Measurements from ENCODE around the gene RELL2. TPM values are rescaled to one million over a fixed set of nuclear protein-coding genes. Genes with fewer than 3 reads are reported as not detected.

Gene RELL2
- total RNA-seq, 2 donors from 2014 or later, result 3.1 to 6.2 TPM

DNA sequence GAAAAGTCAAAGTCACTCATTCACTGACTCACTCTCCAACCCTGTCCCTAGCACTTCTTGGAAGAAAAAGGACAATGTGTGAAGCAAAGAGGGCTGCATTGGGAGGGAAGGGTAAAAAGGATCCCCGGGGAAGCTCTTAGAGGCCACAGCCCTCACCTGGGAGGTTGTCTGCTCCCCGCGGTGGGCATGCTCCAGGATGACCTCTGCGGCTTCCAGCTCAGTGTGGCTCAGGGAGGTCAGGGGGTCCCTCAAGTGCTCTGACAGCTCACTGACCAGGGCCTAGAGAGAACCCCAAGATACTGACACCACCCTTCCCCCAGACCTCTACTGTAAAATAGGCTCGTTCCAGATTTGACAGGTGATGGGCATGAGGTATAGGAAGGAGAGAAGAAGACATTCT lies 10.4 kb downstream of the RELL2 start:
- Histone ChIP-seq H3K9ac (ENCODE audit: extremely low read depth, low read length, poor library complexity, severe bottlenecking) (no peak overlapping the region), H3K9me3 (ENCODE audit: control insufficient read depth, low read length) (no peaks in the 10 kb centered on the region), H3K4me3 (ENCODE audit: low read length) (no peak overlapping the region), H3K27ac (ENCODE audit: low read depth, low read length) (no peak overlapping the region), H3K27me3 (ENCODE audit: control insufficient read depth, insufficient read depth, low read length, poor library complexity, severe bottlenecking) (no peaks in the 10 kb centered on the region), H3K36me3 (ENCODE audit: control insufficient read depth, insufficient read depth, low read length) (peaks cover 3% of the 10 kb centered on the region), H3K4me1 (ENCODE audit: control insufficient read depth, insufficient read depth, low read length) (no peaks in the 10 kb centered on the region)
- Mint-ChIP-seq H3K27me3 (ENCODE audit: insufficient read depth) (peaks cover 4% of the 10 kb centered on the region), H3K4me1 (peaks cover 2% of the 10 kb centered on the region), H3K27ac (no peak overlapping the region), H3K4me3 (no peak overlapping the region), H3K9me3 (no peaks in the 10 kb centered on the region), H3K36me3 (ENCODE audit: low read depth) (peaks cover 15% of the 10 kb centered on the region)
- DNase-seq, result no peak
- TF ChIP-seq, protein P1, sequence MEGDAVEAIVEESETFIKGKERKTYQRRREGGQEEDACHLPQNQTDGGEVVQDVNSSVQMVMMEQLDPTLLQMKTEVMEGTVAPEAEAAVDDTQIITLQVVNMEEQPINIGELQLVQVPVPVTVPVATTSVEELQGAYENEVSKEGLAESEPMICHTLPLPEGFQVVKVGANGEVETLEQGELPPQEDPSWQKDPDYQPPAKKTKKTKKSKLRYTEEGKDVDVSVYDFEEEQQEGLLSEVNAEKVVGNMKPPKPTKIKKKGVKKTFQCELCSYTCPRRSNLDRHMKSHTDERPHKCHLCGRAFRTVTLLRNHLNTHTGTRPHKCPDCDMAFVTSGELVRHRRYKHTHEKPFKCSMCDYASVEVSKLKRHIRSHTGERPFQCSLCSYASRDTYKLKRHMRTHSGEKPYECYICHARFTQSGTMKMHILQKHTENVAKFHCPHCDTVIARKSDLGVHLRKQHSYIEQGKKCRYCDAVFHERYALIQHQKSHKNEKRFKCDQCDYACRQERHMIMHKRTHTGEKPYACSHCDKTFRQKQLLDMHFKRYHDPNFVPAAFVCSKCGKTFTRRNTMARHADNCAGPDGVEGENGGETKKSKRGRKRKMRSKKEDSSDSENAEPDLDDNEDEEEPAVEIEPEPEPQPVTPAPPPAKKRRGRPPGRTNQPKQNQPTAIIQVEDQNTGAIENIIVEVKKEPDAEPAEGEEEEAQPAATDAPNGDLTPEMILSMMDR (conservative IDR thresholded peaks at IDR 0.05), result no peak
- WGBS, 2 experiments (ENCODE audit: insufficient coverage in 1 of 2, insufficient read length in 1 of 2), result 87 to 88% methylated on average over 3 to 5 of the region's 5 CpGs

DNA sequence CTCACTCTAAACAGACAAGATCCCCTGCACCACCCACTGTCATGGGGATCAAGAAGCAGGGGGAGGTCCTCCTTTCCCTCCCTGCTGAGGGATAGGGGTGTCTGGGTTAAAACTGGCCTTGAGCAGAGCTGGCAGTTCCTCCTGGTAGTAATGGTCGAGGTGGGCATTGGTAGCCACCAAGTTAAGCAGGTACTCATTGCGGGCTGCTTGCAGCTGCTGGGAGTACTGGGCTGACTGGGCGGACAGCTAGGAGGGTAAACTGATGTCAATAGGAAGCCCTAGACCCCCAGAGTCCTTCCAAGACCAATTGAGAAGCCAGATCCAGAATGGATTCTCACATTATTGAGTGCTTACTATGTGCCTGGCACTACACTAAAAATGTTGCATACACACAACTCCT lies 11.1 kb downstream of the RELL2 start:
- peaks cover 2% of the 10 kb centered on the region for H3K4me1 Mint-ChIP-seq
- H3K36me3 ChIP-seq (ENCODE audit: control insufficient read depth, insufficient read depth, low read length), result peaks cover 3% of the 10 kb centered on the region
- TF ChIP-seq, protein P1 (conservative IDR thresholded peaks at IDR 0.05), result no peak

DNA sequence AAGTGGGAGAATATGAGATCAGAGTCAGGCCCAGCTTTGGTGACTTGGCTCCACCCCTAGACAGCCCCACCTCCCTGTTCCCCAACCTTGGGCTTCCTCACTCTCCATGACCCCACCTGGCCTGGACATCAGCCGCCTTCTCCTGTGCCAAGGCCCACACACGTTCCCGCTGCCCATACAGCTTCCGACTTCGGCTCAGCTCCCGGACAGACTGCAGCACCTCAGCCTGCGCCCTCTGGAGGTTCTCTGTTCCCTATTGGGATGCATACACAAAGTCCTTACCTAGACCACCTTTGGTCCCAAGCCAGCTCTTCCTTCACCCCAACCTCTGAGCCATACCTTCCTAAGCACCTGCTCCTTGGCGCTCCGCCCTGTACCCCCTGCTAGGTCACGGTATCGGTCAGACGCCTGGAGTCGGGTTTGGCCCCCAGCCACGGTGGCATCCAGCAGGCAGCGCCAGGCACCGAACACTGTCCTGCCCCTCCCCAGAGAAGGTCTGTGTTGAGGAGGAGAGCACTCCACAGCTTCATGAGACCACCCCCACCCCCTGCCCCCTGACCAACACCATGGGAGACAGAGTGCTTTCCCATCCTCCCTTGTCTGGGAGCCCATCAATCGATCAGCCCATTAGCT lies 12.4 kb downstream of the RELL2 start:
- H3K4me1 Mint-ChIP-seq, result peaks cover 2% of the 10 kb centered on the region
- no peaks in the 10 kb centered on the region for H3K27me3 ChIP-seq (ENCODE audit: control insufficient read depth, insufficient read depth, low read length, poor library complexity, severe bottlenecking)
- peaks cover 19% of the 10 kb centered on the region for H3K36me3 Mint-ChIP-seq (ENCODE audit: low read depth)
- H3K9me3 Mint-ChIP-seq, result no peaks in the 10 kb centered on the region
- DNase-seq, result no peak
- no peak overlapping the region for H3K9ac ChIP-seq (ENCODE audit: extremely low read depth, low read length, poor library complexity, severe bottlenecking)
- TF ChIP-seq, protein P1 (conservative IDR thresholded peaks at IDR 0.05), result peak; percentile 37
- H3K9me3 ChIP-seq (ENCODE audit: control insufficient read depth, low read length), result no peaks in the 10 kb centered on the region
- peaks cover 3% of the 10 kb centered on the region for H3K36me3 ChIP-seq (ENCODE audit: control insufficient read depth, insufficient read depth, low read length)
- H3K4me1 ChIP-seq (ENCODE audit: control insufficient read depth, insufficient read depth, low read length), result no peaks in the 10 kb centered on the region
- no peak overlapping the region for H3K27ac ChIP-seq (ENCODE audit: low read depth, low read length)
- WGBS, 2 experiments (ENCODE audit: insufficient coverage in 1 of 2, insufficient read length in 1 of 2), result 92 to 100% methylated on average over 9 to 17 of the region's 17 CpGs
- no peak overlapping the region for H3K4me3 Mint-ChIP-seq
- peaks cover 4% of the 10 kb centered on the region for H3K27me3 Mint-ChIP-seq (ENCODE audit: insufficient read depth)
- H3K27ac Mint-ChIP-seq, result no peak overlapping the region
- no peak overlapping the region for H3K4me3 ChIP-seq (ENCODE audit: low read length)

More for the DNA sequence above, 11.1 kb downstream of the RELL2 start:
- Histone ChIP-seq H3K27ac (ENCODE audit: low read depth, low read length) (no peak overlapping the region), H3K4me1 (ENCODE audit: control insufficient read depth, insufficient read depth, low read length) (no peaks in the 10 kb centered on the region), H3K27me3 (ENCODE audit: control insufficient read depth, insufficient read depth, low read length, poor library complexity, severe bottlenecking) (no peaks in the 10 kb centered on the region), H3K4me3 (ENCODE audit: low read length) (no peak overlapping the region), H3K9ac (ENCODE audit: extremely low read depth, low read length, poor library complexity, severe bottlenecking) (no peak overlapping the region), H3K9me3 (ENCODE audit: control insufficient read depth, low read length) (no peaks in the 10 kb centered on the region)
- DNase-seq, result no peak
- H3K36me3 Mint-ChIP-seq (ENCODE audit: low read depth), result peaks cover 15% of the 10 kb centered on the region
- H3K27ac Mint-ChIP-seq, result no peak overlapping the region
- WGBS, 2 experiments (ENCODE audit: insufficient coverage in 1 of 2, insufficient read length in 1 of 2), result 90 to 94% methylated on average over 2 to 3 of the region's 3 CpGs
- H3K4me3 Mint-ChIP-seq, result no peak overlapping the region
- H3K27me3 Mint-ChIP-seq (ENCODE audit: insufficient read depth), result peaks cover 4% of the 10 kb centered on the region
- no peaks in the 10 kb centered on the region for H3K9me3 Mint-ChIP-seq

All from endodermal cell (in vitro differentiated cells).